Activated CD4-positive, alpha-beta T cell treated with anti-CD3 and anti-CD28 coated beads, Interleukin-10, Interleukin-2, amounts not matched to agents 100 ng/mL and 50 ng/mL, durations not matched to agents 16 hours and 8 hours (primary cell): ENCODE results near the gene CRACR2A.

Experiments used
- DNase-seq: peaks from one replicate; pipeline ENCODE4 v3.0.0-alpha.2; 2020

CRACR2A gene

DNA sequence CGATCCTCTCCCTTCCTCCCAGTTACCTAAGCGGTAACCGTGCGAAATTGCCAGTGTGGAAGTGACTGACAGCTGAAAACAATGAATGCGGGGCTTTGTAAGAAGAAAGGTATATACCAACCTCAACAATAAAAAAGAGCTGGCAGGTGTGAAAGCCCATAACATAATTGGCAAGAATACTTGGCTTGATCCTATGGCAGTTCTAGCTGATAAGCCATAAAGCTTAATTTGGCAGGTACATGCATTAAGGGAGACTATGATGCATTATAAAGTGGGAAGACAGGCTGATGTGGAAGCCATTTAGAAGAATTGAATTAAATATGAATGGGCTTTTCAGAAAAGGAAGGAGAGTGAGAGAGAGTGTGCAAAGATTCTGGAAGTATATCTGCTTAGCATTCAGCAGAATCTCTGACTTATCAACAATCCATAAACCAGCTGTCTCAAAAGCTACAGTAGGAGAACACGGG is 71.3 kb downstream of the CRACR2A start:
- DNase-seq: no peak

DNA sequence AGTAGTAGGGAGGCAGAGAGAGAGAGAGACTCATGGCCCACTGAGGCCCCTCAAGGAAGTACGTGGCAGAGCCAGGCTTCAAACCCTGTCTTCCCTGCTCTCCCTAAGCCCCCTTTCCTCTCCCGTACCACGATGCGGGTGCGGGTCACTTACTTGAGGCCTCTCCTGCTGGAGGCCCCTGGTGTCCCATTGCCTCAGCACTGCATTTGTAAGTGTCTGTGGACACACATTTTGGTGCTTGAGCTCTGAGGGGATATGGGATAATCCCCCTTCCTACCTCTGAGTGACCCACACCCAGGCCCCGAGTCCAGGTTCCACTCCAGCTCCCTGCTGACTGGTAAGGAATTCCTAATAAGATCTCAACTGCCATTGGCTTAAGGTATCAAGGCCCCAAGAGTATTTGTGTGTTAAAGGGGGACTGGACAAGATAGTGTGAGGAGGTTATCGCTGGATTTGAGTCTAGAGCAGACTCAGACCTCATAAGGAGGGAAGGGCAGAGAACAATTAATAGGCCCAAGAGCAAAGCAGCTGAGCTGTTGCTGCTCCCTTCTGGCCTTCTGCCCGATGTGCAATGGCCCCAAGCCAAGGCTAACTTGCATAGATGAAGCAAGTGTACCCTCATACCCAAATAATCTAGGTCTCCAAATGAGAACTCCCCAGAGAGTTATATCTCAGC is 71.9 kb downstream of the CRACR2A start:
- DNase-seq: no peak

DNA sequence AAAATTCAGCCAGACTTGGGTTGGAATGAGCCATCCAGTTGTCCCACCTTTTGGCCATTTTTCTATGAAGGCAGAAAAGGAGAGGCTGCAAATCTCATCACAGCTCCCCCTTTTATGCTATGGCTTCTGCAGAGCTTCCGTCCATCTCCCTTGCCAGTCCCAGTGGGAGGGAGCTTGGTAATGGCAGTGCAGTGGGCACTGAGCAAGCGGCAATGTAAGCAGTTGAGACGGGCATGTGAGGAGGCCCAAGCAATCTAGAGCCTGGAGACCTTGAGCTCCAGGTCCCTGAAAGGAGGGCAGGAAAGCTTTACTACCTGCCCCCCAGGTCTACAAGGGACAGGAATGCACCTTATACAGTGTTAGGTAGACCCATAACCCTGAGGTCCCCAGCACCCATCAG is 73.1 kb downstream of the CRACR2A start:
- DNase-seq: no peak

- no peak for DNase-seq
These were observed 75.3 kb downstream of the CRACR2A start for GRCh38 chr12:3677609-3678008.

GRCh38 chr12:3673981-3674708 is 78.8 kb downstream of the CRACR2A start:
- DNase-seq: no peak

DNA sequence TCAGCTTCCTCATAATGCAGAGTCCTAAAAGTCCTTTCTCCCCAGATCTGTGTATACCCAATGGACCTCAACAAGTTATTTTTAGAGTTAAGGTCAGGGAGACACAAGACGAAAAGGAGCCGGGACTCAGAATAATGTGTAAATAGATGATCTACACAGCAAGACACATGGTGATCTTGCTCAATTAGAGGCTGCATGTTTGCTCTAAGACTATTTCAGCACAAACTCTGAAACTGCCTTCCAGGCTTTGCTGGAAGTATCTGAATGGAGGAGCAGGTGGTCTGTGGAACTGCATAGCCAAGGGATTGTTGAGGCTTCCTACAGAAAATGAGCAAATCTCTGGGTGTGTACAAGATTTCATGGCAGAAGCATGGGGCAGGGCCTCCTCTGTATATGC is 80.8 kb downstream of the CRACR2A start:
- no peak for DNase-seq

DNA sequence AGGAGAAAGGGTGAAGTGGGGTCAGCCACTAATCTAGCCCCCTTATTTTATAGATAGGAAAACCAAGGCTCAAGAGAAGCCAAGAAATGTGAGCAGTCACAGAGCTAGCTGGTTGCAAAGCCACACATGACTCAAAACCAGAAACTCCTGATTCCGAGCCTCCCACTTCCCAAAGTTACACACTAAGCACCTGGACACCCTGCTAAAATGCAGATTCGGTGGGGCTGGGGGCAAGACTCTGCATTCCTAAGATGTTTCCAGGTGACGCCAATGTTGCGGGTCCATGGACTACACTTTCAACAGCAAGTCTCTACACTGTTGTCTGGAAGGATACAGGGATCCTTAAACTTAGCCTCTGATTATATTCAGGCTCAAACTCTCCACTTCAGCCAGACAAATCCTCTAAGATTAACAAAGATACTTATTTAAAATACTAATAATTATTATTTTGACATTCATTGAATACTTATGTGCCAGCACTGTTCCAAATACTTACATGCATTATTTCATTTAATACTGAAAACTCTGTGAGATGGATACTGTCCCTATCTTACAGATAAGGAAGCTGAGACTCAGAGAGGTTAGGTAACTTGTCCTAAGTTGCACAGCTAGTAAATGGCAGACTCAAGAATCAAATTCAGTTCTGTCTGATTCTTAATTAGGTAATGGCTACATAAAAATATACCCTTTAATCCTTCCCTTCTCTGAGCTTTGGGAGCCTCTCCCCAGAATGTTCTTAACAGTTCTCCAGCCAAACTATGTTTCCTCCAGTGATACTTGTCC is 81.4 kb downstream of the CRACR2A start:
- no peak for DNase-seq

DNA sequence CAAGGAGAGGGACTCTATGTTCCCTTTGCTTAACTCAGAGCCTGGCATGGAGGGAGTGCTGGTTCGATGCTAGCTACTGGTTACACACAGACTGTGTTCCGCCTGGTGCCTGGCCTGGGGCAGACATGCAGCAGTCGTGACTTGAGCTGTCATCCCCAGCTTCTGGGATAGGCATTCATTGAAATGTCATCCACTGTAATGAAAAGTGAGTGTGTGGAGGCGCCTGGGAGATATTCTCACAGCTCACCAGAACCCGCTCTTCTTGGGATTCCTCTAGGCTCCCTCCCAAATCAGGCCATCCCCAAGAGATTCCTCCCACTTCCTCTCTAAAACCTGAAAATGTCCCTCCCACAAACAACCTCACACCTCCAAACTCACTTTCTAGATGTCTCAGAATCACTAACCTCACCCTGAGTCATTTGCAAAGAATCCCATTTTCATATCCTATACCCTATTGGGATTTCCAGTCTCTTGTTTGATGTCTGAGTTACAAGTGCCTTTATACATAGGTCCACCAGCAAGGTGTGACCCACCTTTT is 82.8 kb downstream of the CRACR2A start:
- peak; percentile 24 for DNase-seq

GRCh38 chr12:3669594-3669993 is 83.3 kb downstream of the CRACR2A start:
- no peak for DNase-seq

- no peak for DNase-seq
These were observed 84.3 kb downstream of the CRACR2A start for GRCh38 chr12:3668479-3669165.

DNA sequence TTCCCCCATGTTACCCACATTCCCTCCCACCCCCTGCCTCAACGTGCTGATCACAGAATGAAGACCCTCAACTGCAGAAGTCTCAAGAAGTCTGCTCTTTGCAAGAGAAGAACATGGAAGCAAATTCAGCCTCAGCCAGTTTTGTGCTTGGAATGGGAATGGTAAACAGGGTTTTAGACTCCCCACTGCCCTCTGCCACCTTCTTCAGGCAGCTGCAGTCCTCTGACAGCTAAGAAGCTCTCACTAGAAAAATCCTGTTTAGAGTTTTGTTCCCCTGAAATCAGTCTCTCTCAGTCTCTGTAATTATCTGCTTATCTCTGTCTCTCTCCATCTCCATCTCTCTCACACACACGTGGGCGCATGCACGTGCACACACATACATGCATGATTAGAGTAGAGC is 85.4 kb downstream of the CRACR2A start:
- no peak for DNase-seq

GRCh38 chr12:3666441-3666840 is 86.5 kb downstream of the CRACR2A start:
- DNase-seq: no peak

DNA sequence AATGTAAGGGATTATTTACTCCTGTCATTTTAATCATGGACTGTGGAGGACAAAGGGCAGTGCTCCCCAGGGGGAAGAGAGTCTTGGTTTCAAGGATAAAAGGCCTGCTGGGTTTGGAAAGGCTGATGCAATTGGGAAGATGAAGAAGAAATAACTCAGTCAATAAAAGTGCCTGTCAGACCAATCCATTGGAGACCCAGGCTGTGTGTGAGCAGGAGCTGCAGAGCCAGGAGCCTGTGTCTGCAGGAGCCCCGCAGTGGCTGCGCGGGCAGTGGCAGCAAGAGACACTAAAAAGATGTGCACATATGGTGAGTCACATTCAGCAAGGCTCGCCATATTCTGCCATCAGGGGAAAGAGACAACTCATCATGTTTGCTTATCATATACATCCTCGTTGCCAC is 90.4 kb downstream of the CRACR2A start:
- peak; percentile 9 for DNase-seq

DNA sequence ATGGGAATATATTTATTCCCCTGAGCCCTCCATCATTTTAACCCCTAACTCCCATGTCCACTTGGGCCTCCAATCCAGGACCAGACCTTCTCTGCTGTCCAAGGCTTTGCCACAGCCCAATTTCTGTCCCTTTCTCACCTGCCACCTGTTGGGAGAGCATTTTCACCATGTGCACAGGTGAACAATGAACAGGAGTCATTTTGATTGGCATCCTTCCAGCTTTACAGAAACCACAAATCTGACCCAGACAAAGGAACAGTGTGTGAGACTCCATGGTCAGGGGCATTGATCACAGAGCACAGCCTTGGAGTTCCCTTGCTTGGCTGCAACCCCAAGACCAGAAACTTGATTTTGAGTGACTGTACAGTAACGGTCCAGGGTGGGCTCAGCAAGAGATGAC is 91.9 kb downstream of the CRACR2A start:
- no peak for DNase-seq

DNA sequence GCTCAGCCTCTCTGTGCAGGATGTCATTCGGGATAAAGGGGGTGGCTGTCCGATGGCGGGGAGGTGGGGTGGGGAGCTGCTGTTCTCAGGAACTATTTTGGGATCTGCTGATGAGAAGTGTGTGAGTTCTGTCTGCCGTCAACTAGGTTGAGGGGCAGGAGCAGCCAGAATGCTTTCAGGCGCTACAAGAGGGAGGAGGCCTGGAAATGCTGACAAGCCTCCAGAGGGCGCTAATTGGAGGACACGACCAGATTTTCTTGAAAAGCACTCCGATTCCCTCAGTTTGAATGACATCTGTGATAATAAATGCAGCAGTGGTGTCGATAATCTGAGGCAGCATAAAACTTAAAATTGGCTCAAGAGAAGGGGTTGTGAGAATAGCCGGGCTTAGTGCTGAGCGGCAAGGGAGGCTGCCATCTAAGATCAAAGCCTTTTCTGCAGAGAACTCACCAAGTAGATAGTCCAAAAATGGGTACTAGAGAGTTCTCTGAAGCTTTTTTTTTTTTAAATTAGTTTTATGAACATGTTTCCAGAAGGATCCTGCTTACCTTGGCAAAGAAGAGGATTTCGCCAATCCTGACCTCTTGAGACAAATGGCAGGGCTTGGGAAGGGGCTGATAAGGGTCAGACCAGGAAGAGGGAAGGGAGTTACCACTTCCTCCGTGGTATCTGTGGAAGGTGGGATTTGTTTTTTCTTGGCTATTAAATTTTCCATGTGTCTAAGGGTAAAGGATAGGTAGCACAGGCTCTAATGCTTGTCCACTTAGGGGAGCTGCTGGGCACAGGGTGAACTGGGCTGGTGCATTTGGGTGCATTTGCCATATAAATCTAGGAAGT is 94.4 kb downstream of the CRACR2A start:
- peak; percentile 14 for DNase-seq

DNA sequence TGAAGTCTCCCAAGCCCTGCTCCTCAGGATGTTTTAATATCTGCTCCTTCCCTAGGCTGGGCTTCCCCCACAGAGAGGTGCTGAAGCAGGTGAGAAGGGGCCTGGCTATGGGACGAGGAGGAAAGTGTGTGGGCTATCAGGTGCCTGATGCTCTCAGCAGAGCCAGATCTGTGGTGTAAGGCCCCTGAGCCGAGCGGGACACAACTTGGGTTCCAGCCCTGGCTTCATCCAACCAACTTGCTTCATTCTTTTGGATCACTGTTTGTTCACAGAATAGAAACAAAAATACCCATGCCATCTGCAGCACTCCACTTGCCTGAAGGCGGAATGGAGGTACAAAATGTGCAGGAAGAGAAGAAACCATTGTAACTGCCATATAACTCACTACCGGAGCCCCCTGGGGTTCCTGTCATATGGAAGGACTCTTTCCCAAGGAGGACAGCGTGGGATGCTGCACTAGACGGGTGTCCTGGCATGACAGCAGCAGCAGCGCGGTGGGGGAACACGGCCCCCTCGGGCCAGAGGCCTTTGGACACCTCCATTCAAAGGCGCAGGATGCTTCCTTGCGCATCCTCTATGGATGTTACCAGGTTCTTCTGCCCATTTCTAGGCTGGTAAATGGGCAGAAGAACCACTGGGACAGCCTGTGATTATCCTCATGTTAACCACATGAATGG is 95.8 kb downstream of the CRACR2A start:
- no peak for DNase-seq

- DNase-seq: peak; percentile 31
These were observed 97.5 kb downstream of the CRACR2A start for GRCh38 chr12:3655328-3655900.

DNA sequence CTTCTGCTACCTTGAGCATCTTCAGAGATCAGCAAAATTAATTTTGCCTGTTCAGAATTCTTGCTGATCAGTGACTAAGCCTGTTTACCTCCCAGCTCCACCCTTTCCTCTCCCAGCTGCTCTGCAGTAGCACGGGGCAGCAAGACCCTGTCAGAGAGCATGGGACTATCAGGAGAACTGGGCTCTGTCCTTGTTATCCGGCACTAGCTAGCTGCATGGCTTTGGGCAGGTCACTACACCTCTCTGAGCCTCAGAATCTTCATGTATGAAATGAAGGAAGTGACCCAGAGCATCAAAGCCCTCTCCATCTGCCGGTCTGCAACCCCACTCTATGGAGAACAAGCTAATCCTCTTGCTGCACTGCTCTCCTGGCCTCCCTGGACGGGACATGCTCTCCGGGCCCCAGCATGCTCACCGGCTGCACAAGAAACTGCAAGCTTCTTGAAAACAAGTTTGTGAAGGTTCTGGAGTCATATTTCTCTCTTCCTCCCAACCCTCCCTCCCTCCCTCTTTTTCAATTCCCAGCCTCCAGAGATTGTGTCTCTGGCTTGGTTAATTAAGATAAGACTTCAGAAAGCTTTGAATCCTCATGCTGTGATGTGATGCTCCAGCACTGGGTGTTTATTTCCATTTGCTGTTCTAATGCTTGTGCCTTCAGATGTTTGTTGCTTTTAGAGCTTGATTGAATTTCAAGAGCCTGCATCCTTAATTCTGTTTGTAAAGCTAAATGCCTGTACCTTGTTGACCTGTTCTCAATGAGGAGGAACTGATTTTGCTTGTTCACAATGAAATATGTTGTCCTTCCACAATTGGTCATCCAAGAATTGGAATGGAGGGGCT is 101.1 kb downstream of the CRACR2A start:
- DNase-seq: no peak

DNA sequence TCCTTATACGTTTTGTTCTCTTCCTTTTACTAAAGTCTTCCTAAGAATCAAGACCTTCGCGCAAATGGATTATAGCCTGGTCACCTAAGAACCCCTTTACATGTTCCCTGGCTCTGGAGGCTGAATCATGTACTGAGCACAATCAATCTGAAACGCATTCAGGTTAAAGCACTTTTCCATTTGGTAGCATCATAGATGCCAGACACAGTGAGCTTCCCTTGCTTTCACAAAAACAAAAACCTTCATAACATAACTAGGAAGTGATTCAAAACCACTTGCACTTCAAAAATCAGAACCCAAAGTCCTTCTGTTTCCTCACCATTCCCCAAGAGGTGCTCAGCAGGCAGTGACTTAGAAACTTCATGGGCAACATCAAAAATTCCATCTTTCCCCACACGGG is 105.4 kb downstream of the CRACR2A start:
- no peak for DNase-seq
